RWPE2 (cell line): ENCODE measurements around the gene SIRPA.

Experiments used
- ATAC-seq: fragments of 200-7000 bp; cut with Tn5 transposase; 3 replicates; pipeline ENCODE4 v1.9.1; 2021; ENCODE audit warnings: low read depth
- DNase-seq: peaks from one replicate; pipeline ENCODE4 v3.0.0-alpha.2; 2020; ENCODE audit warnings: low spot score
- H3K27ac ChIP-seq: fragments of 450-650 bp; 2 replicates; pipeline ENCODE4 v1.5.1; 2017; ENCODE audit warnings: mild to moderate bottlenecking; ENCODE audit not compliant: poor library complexity, severe bottlenecking
- H3K27me3 ChIP-seq: fragments of 250-450 bp; sonication (Bioruptor Pico); 2 replicates; pipeline ENCODE4 v1.5.1; 2021; ENCODE audit warnings: mild to moderate bottlenecking, moderate library complexity; ENCODE audit not compliant: insufficient read depth, poor library complexity, severe bottlenecking
- H3K36me3 ChIP-seq: fragments of 250-450 bp; sonication (Bioruptor Pico); 2 replicates; pipeline ENCODE4 v1.5.1; 2020; ENCODE audit warnings: low read depth, mild to moderate bottlenecking, moderate library complexity
- H3K4me1 ChIP-seq: fragments of 250-450 bp; sonication (Bioruptor Pico); 2 replicates; pipeline ENCODE4 v1.5.1; 2021; ENCODE audit warnings: mild to moderate bottlenecking, moderate library complexity; ENCODE audit not compliant: insufficient read depth, poor library complexity, severe bottlenecking
- H3K4me3 ChIP-seq: fragments of 250-450 bp; sonication (Bioruptor Pico); 2 replicates; pipeline ENCODE4 v1.5.1; 2021; ENCODE audit warnings: mild to moderate bottlenecking, moderate library complexity; ENCODE audit not compliant: severe bottlenecking
- H3K9me3 ChIP-seq: fragments of 250-450 bp; sonication (Bioruptor Pico); 2 replicates; pipeline ENCODE4 v1.5.1; 2021; ENCODE audit warnings: mild to moderate bottlenecking, moderate library complexity; ENCODE audit not compliant: severe bottlenecking
- CTCF ChIP-seq: fragments of 450-650 bp; IDR thresholded peaks from one replicate; pipeline ENCODE4 v1.5.1; 2017; ENCODE audit warnings: mild to moderate bottlenecking, moderate library complexity; ENCODE audit not compliant: poor library complexity, severe bottlenecking

Gene SIRPA

GRCh38 chr20:1928782-1929181 lies 33.6 kb downstream of the SIRPA start:
- Histone ChIP-seq H3K4me3 (no peak overlapping the region), H3K27me3 (no peaks in the 10 kb centered on the region), H3K27ac (no peak overlapping the region), H3K4me1 (no peaks in the 10 kb centered on the region), H3K36me3 (no peaks in the 10 kb centered on the region), H3K9me3 (no peaks in the 10 kb centered on the region)
- TF ChIP-seq CTCF: no peak
- ATAC-seq (no peak), DNase-seq (no peak)

DNA sequence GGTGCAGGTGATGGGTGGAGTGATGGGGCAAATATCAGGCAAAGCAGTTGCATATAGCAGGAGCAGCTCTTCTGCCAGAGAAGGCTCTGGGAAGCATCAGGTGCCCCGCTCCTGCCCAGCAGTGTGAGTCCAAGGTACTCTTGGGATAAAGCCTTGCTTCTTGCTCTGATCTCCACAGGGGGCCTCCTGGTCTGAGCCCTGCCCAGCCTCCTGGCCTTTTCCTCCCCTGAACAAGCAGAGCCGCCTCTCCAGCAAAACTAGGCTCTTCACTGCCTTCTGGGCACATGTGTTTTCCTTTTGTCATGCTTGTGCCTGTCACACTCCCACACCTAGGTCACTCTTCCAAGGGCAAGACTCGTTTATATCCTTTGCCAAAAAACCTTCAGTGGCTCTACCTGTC lies 34.3 kb downstream of the SIRPA start:
- no peak for TF ChIP-seq CTCF
- no peak overlapping the region for H3K4me3 ChIP-seq
- no peak for ATAC-seq

GRCh38 chr20:1930165-1930564 lies 35.0 kb downstream of the SIRPA start:
- Histone ChIP-seq H3K9me3 (no peaks in the 10 kb centered on the region), H3K4me1 (peaks cover 5% of the 10 kb centered on the region), H3K27me3 (no peaks in the 10 kb centered on the region), H3K36me3 (no peaks in the 10 kb centered on the region), H3K4me3 (no peak overlapping the region), H3K27ac (no peak overlapping the region)
- no peak for ATAC-seq
- no peak for TF ChIP-seq CTCF
- no peak for DNase-seq

More for the DNA sequence above, 34.3 kb downstream of the SIRPA start:
- Histone ChIP-seq H3K4me1 (peaks cover 4% of the 10 kb centered on the region), H3K36me3 (no peaks in the 10 kb centered on the region), H3K27me3 (no peaks in the 10 kb centered on the region), H3K9me3 (no peaks in the 10 kb centered on the region), H3K27ac (no peak overlapping the region)
- DNase-seq: no peak

- Histone ChIP-seq H3K27ac (no peak overlapping the region), H3K4me1 (peaks cover 5% of the 10 kb centered on the region), H3K9me3 (no peaks in the 10 kb centered on the region), H3K4me3 (no peak overlapping the region), H3K27me3 (no peaks in the 10 kb centered on the region), H3K36me3 (no peaks in the 10 kb centered on the region)
- DNase-seq: no peak
- TF ChIP-seq CTCF: no peak
- ATAC-seq: no peak
Measured at GRCh38 chr20:1931830-1932229, 36.6 kb downstream of the SIRPA start.

GRCh38 chr20:1932971-1933370 lies 37.8 kb downstream of the SIRPA start:
- Histone ChIP-seq H3K36me3 (no peaks in the 10 kb centered on the region), H3K27me3 (no peaks in the 10 kb centered on the region), H3K27ac (no peak overlapping the region), H3K4me1 (peaks cover 5% of the 10 kb centered on the region), H3K9me3 (no peaks in the 10 kb centered on the region), H3K4me3 (no peak overlapping the region)
- no peak for TF ChIP-seq CTCF
- ATAC-seq (no peak), DNase-seq (no peak)
